ENCODE results near the gene SCP2D1. TPM values are rescaled to one million over a fixed set of nuclear protein-coding genes. Genes with fewer than 3 reads are reported as not detected.

SCP2D1 gene
- total RNA-seq, result not detected in 2 replicates

DNA sequence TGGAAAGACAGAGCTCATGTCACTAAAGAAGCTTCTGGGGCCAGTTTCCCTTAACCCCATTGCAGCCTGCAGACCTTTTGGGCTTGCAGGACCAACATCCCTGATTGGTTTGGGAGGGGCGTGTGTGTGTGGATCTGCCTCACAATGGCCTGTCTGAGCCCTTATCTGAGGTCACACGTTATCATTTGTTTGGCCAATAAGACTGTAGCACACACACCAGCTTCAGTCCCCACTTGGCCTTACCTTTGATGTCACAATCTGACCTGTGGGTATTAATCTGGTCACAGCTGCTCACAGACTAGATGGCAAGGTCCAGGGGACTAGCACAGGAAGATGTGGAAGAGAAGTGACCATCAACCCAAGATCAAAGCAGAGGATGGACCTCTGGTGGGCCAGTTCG is at the start of gene SCP2D1:
SCP2D1 (plus strand) TSS at position 301 of the 400 bp plus-strand sequence; CDS start at position 334, 33 bp downstream.

Other genes with a start within 250 kb of the SCP2D1 start
- 85.3 and 164 TPM in 2 replicates for gene SMIM26, start 246.4 kb upstream of the SCP2D1 start, total RNA-seq
- gene DTD1, start 225.7 kb upstream of the SCP2D1 start, total RNA-seq, result 59.1 and 69.1 TPM in 2 replicates